DOHH2 (cell line): ENCODE data around the gene POPDC3.

ENCODE experiments used
- CTCF ChIP-seq: fragments of 200-600 bp; sonication (generic); IDR thresholded peaks from one replicate; pipeline ENCODE4 v1.5.1; 2014; ENCODE audit warnings: antibody characterized with exemption, mild to moderate bottlenecking, low read depth, low read length; ENCODE audit not compliant: poor library complexity, severe bottlenecking
- EZH2phosphoT487 ChIP-seq: fragments of 200-600 bp; sonication (generic); IDR thresholded peaks from 2 replicates; pipeline ENCODE4 v1.6.1; 2017; ENCODE audit warnings: borderline replicate concordance, mild to moderate bottlenecking, antibody characterized with exemption, low read length, moderate library complexity, mixed read lengths

DNA sequence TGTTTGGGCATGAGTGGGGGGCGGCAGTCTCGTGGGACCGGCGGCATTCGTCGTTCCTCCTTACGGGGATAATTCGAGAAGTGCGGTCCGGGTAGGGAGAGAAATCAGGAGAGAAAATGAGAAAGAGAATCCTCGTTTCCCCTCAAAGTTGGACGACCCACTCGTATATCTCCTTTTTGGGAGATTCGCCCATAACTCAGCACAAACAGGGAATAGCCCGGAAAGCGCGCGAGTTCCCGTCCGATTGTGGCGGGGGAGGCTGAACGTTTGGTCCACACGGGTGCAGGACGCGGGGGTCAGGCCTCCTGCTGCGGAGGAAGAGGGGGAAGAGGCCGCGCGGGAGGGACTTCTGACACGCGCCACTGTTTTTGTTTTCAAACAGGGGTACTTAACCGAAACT is 42.4 kb downstream of the POPDC3 start:
- TF ChIP-seq CTCF (no peak), EZH2phosphoT487 (no peak)
